Measurements from ENCODE around the gene KCNT1. TPM values are rescaled to one million over a fixed set of nuclear protein-coding genes. Genes with fewer than 3 reads are reported as not detected.

KCNT1 gene
- total RNA-seq, 1 experiment from 2014 or later = not detected

- no peak for DNase-seq (ENCODE audit: low read depth)
Measured at GRCh38 chr9:135765416-135765815, 63.4 kb downstream of the KCNT1 start.

DNA sequence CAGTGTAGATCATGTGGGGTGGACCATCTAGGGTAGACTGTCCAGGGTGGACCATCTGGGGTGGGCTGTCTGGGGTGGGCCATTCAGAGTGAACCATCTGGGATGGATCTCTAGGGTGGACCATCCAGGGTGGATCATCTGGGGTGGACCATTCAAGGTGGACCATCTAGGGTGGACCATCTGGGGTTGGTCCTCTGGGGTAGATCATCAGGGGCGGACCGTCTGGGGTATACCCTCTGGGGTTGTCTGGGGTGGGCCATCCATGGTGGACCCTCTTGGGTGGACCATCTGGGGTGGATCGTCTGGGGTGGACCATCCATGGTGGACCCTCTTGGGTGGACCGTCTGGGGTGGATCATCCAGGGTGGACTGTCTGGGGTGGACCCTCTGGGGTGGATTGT lies 64.3 kb downstream of the KCNT1 start:
- DNase-seq (ENCODE audit: low read depth) = no peak

DNA sequence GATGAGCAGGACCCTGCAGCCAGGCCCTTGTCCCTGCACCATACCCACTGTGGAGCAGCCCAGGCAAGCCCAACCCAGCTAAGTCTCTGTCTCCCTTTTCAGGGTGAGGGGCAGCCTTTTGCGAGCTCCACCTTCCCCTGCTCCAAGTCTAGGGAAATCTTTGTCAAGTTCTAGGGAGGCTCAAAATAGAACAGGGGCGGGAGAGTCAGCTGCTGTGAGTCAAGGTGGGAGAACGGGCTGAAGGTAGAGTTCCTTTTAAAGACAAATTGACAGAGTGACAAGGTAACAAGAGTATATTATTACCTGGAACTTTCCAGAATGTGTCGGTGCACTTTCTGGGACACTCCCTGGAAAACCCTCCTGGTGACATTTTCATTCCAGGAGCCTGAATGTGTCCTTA lies 64.7 kb downstream of the KCNT1 start:
- no peak for DNase-seq (ENCODE audit: low read depth)

DNA sequence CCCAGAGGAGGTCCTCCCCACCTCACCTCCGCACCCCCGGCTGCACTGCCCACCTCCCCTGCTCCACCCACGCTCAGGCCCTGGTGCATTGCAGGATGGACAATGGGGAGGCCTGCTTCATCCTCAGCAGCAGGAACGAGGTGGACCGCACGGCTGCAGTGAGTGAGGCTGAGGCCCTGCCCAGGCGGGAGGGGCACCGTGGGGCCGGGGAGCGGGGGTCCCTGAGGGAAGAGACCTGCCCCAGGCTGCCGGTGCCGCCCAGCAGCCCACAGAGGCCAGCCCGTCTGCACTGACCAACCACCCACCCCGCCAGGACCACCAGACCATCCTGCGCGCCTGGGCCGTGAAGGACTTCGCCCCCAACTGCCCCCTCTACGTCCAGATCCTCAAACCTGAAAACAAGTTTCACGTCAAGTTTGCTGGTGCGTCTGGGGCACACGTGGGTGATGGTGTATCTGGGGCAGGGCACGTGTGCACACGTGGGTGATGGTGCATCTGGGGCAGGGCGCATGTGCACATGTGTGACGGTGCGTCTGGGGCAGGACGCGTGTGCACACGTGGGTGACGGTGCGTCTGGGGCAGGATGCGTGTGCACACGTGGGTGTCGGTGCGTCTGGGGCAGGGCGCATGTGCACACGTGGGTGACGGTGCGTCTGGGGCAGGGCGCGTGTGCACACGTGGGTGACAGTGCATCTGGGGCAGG lies 66.7 kb downstream of the KCNT1 start:
- no peak for DNase-seq (ENCODE audit: low read depth)

- no peak for DNase-seq (ENCODE audit: low read depth)
Measured at GRCh38 chr9:135769489-135770202, 67.7 kb downstream of the KCNT1 start.

DNA sequence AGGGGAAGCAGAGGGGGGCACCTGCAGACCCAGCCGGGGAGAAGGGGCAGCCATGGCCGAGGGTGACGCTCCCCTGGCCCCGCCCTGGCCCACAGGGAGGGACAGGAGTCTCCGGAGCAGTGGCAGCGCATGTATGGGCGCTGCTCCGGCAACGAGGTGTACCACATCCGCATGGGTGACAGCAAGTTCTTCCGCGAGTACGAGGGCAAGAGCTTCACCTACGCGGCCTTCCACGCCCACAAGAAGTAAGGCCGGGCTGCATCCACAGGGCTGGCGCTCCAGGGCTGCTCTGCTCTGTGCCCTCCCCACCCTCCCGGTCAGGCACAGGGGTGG lies 68.2 kb downstream of the KCNT1 start:
- no peak for DNase-seq (ENCODE audit: low read depth)

GRCh38 chr9:135770771-135771170 lies 68.8 kb downstream of the KCNT1 start:
- DNase-seq (ENCODE audit: low read depth) = no peak

GRCh38 chr9:135771401-135772051 lies 69.5 kb downstream of the KCNT1 start:
- no peak for DNase-seq (ENCODE audit: low read depth)

- DNase-seq (ENCODE audit: low read depth) = no peak
Measured at GRCh38 chr9:135772056-135772646, 70.2 kb downstream of the KCNT1 start.

DNA sequence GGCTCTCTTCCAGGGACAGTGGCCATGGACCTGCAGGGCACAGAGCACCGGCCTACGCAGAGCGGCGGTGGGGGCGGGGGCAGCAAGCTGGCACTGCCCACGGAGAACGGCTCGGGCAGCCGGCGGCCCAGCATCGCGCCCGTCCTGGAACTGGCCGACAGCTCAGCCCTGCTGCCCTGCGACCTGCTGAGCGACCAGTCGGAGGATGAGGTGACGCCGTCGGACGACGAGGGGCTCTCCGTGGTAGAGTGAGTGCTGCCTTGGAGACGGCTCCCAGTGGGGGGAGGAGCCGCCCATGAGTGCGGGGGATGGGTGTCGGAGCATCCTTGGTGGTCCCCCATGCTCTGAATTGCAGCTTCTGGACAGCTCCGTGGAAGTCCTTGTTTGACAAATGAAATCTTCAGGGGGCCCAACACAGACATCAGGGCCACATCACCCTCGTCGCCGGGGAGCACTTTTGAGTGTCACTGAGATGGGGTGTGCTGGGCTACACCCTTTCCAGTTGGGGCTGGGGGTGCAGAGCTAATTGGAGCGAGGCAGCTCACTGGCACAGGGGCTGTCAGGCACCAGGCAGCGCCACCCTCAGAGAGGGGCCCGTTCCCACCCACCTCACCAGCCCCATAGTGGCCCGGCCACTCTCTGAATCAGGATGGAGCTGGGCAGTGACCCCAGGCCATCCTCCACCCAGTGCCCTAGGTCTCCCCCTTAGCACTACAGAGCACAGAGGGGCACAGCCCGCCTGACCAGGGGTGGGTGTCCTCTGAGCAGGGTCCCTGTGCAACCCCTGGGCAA lies 70.9 kb downstream of the KCNT1 start:
- no peak for DNase-seq (ENCODE audit: low read depth)

- DNase-seq (ENCODE audit: low read depth) = no peak
Measured at GRCh38 chr9:135773530-135774238, 71.7 kb downstream of the KCNT1 start.

DNA sequence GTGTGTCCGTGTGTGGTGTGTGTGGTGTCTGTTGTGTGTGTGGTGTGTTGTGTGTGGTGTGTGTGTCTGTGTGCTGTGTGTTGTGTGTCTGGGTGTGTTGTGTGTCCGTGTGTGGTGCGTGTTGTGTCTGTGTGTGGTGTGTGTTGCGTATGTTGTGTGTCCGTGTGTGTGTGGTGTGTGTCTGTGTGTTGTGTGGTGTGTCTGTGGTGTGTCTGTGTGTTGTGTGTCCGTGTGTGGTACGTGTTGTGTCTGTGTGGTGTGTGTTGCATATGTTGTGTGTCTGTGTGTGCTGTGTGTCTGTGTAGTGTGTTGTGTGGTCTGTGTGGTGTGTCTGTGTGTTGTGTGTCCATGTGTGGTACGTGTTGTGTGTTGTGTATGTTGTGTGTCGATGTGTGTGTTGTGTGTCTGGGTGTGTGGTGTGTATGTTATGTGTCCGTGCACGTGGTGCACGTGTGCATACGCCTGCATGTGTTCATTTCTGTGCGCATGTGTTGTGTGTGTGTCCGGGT lies 72.3 kb downstream of the KCNT1 start:
- DNase-seq (ENCODE audit: low read depth) = no peak

DNA sequence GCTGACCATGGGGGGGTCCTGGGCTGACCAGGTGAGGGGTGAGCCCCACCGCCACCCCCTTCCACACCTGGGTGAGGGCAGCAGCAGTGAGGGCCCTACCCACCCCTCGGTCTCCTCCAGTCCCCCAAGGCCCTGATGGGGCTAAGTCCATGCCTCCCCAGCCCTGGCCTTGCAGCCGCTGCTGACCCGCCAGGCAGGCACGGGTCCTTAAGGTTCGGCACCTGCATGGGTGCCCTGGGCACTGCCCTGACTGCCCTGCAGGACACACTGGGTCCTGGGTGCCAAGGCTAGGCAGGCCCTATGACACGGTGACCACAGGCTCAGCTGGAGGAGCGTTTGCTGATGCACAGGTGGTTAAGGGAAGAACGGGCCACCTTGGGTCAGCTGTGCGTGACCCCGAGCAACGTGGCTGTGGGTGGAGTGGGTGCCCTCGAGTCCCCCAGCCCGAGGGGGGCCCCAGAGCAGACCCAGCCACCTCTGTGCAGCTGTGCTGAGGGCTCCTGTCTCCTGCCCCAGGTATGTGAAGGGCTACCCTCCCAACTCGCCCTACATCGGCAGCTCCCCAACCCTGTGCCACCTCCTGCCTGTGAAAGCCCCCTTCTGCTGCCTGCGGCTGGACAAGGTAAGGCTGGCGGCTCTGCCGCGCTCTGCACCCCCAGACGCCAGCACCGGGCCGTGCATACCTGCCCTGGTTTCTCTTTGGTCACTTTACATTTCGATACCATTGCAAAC lies 73.0 kb downstream of the KCNT1 start:
- no peak for DNase-seq (ENCODE audit: low read depth)

- no peak for DNase-seq (ENCODE audit: low read depth)
Measured at GRCh38 chr9:135775911-135776310, 73.9 kb downstream of the KCNT1 start.

DNA sequence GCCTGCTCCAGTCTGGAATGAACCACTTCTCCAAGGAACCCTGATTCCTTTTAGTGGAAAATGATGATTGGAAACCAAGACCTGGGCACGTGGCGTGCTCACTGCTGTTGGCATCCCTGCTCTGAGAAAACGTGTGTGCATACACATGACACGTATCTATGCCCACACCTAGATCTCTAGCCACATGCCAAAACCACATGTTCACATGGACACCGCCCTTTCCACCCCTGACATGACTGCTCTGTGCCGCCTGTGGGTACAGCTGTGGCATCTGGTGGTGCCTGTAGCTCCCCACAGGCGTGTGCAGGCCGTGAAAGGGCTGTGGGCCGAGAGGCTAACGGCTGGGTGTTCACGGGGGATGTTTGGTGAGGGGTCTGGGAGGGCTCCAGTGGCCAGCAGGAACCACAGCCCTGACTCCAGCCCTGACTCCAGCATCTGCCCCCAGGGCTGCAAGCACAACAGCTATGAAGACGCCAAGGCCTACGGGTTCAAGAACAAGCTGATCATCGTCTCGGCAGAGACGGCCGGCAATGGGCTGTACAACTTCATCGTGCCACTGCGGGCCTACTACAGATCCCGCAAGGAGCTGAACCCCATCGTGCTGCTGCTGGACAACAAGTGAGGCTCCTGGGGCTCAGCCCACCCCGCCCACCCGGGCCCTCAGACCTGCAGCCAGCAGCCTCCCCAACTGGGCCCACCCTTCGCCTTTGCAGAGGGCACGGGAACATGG lies 75.1 kb downstream of the KCNT1 start:
- no peak for DNase-seq (ENCODE audit: low read depth)

- DNase-seq (ENCODE audit: low read depth) = no peak
Measured at GRCh38 chr9:135777623-135778177, 75.7 kb downstream of the KCNT1 start.

DNA sequence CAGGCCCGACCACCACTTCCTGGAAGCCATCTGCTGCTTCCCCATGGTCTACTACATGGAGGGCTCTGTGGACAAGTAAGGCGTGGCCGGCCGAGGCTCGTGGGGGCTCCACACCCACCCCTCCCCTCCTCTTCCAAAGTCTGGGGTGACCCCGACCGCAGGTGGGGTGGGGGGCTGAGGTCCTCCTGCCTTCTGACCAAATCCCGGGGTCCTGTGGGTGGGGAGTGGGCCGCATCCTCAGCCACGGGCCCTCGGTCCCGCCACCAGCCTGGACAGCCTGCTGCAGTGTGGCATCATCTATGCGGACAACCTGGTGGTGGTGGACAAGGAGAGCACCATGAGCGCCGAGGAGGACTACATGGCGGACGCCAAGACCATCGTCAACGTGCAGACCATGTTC lies 76.4 kb downstream of the KCNT1 start:
- no peak for DNase-seq (ENCODE audit: low read depth)

GRCh38 chr9:135779571-135779970 lies 77.6 kb downstream of the KCNT1 start:
- DNase-seq (ENCODE audit: low read depth) = no peak

DNA sequence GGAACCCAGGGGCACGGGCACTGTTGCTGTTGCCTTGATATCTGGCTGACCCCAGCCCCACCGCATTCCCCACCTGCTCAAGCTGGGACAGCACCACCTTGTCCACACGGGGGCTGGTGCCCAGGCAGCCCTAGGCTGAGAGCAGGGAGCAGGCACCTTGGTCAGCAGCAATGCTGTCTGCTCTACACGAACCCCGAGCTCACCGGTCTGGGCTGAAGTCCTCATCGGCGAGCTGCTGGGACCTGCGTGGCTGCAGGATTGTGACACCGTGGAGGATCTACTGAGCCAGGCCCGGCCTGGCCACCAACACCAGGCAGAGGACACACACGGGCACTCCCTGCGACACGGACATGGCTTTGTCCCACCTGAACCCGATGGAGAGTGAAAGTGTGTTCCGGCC lies 78.1 kb downstream of the KCNT1 start:
- DNase-seq (ENCODE audit: low read depth) = no peak
